Urothelium cell line (cell line): ENCODE data around the gene NR1H4.
"Not testable (repeated sequence)": the region's sequence is repeated elsewhere in the genome, so short reads cannot be mapped to it uniquely, and the experiment has no call there.

Experiments used
- DNase-seq: peaks from one replicate; pipeline ENCODE4 v3.0.0; 2011; ENCODE audit warnings: low spot score, mixed read lengths
- FAIRE-seq: peaks from 2 replicates; lab custom pipeline; 2011; peaks lifted over from hg19 to GRCh38; lab: Jason Lieb, UNC

Gene NR1H4

GRCh38 chr12:100468126-100468525 lies 5.5 kb upstream of the NR1H4 start:
- FAIRE-seq: no peak
- no peak for DNase-seq

GRCh38 chr12:100472325-100472724 lies 1.3 kb upstream of the NR1H4 start:
- DNase-seq: no peak
- FAIRE-seq: no peak

- FAIRE-seq: no peak
- DNase-seq: no peak
Measured at GRCh38 chr12:100473050-100473715, 483 bp upstream of the NR1H4 start.

GRCh38 chr12:100474617-100475016 lies 951 bp downstream of the NR1H4 start:
- no peak for FAIRE-seq
- DNase-seq: no peak

- no peak for FAIRE-seq
- DNase-seq: no peak
Measured at GRCh38 chr12:100476013-100476751, 2.5 kb downstream of the NR1H4 start.

GRCh38 chr12:100481021-100481420 lies 7.4 kb downstream of the NR1H4 start:
- DNase-seq (peak; percentile 8), FAIRE-seq (no peak)

- FAIRE-seq: no peak
- no peak for DNase-seq
Measured at GRCh38 chr12:100484183-100484886, 10.7 kb downstream of the NR1H4 start.

GRCh38 chr12:100484891-100485471 lies 11.3 kb downstream of the NR1H4 start:
- no peak for FAIRE-seq
- no peak for DNase-seq

- DNase-seq: no peak
- FAIRE-seq: no peak
Measured at GRCh38 chr12:100485983-100486382, 12.3 kb downstream of the NR1H4 start.

- FAIRE-seq (no peak), DNase-seq (no peak)
Measured at GRCh38 chr12:100489251-100489820, 15.7 kb downstream of the NR1H4 start.

GRCh38 chr12:100490056-100490455 lies 16.4 kb downstream of the NR1H4 start:
- no peak for FAIRE-seq
- no peak for DNase-seq

GRCh38 chr12:100491104-100491503 lies 17.4 kb downstream of the NR1H4 start:
- DNase-seq (no peak), FAIRE-seq (no peak)

GRCh38 chr12:100493396-100494012 lies 19.8 kb downstream of the NR1H4 start:
- FAIRE-seq: no peak

GRCh38 chr12:100494026-100494425 lies 20.4 kb downstream of the NR1H4 start:
- no peak for FAIRE-seq

More at GRCh38 chr12:100493396-100494012, 19.8 kb downstream of the NR1H4 start:
- no peak for DNase-seq

GRCh38 chr12:100494538-100494937 lies 20.9 kb downstream of the NR1H4 start:
- FAIRE-seq (no peak), DNase-seq (no peak)

More at GRCh38 chr12:100494026-100494425, 20.4 kb downstream of the NR1H4 start:
- no peak for DNase-seq

- DNase-seq (no peak), FAIRE-seq (no peak)
Measured at GRCh38 chr12:100497105-100497795, 23.6 kb downstream of the NR1H4 start.

- FAIRE-seq (no peak), DNase-seq (no peak)
Measured at GRCh38 chr12:100498141-100498540, 24.5 kb downstream of the NR1H4 start.

GRCh38 chr12:100499416-100499815 lies 25.8 kb downstream of the NR1H4 start:
- DNase-seq: no peak
- no peak for FAIRE-seq

GRCh38 chr12:100502718-100503117 lies 29.1 kb downstream of the NR1H4 start:
- not testable (repeated sequence) for DNase-seq, FAIRE-seq

GRCh38 chr12:100503228-100503628 lies 29.6 kb downstream of the NR1H4 start:
- FAIRE-seq: no peak
- DNase-seq: no peak
